HG03066 (cell line): ENCODE data around the gene SLC6A13.
"Not testable (repeated sequence)": the region's sequence is repeated elsewhere in the genome, so short reads cannot be mapped to it uniquely, and the experiment has no call there.

Experiments used
- ATAC-seq: cut with Tn5 transposase; IDR thresholded peaks from one replicate; pipeline ENCODE4 v1.9.1; 2021; ENCODE audit warnings: low read depth; ENCODE audit not compliant: unreplicated experiment

SLC6A13 gene

DNA sequence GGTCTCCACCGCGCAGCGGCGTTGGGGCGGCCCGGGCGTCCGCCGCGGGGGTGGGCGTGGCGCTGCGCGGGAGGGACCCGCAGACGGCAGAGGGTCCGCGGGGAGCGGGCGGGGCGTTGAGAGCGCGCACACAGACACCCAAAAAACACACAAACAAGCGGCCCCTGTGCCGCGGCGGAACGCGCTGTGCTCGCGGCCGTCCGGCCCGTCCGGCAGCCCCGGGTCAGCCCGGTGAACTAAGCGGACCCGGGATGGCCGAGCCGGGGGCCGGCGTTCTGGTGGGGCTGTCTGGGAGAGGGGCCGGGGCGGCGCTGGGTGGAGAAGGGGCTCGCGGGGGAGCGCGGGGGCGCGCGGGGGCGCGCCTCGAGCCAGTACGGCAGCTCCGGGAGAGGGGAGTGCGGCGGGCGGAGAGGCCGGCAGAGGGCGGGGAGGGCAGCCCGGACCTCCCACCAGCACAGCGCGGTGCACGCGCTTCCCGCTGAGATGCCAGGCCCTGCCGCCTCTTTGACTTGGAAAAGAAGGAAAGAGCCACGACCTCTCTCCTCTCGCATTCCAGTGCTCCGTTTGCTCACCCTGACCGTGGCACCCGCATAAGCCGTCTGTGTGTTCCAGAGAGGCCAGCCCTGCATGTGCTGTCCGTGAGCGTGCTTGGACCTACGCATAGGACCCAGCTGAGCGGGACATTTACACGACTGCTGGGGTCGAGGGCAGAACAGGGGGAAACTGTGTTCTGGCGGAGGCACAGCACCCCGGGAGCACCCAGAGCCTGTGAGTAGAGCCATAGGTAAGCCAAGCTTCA lies 59.0 kb downstream of the SLC6A13 start:
- no peak for ATAC-seq

DNA sequence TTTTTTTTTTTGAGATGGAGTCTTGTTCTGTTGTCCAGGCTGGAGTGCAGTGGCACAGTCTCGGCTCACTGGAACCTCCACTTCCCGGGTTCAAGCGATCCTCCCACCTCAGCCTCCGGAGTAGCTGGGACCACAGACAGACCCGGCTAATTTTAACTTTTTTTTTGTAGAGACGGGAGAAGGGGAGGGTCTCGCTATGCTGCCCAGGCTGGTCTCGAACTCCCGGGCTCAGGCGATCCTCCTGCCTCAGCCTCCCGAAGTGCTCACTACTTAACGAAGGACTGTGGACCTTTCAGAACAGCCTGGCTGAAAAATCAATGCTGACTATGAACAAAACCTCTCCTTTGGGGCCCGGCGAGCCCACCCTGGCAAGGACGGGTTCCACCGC lies 59.6 kb downstream of the SLC6A13 start:
- ATAC-seq: no peak

DNA sequence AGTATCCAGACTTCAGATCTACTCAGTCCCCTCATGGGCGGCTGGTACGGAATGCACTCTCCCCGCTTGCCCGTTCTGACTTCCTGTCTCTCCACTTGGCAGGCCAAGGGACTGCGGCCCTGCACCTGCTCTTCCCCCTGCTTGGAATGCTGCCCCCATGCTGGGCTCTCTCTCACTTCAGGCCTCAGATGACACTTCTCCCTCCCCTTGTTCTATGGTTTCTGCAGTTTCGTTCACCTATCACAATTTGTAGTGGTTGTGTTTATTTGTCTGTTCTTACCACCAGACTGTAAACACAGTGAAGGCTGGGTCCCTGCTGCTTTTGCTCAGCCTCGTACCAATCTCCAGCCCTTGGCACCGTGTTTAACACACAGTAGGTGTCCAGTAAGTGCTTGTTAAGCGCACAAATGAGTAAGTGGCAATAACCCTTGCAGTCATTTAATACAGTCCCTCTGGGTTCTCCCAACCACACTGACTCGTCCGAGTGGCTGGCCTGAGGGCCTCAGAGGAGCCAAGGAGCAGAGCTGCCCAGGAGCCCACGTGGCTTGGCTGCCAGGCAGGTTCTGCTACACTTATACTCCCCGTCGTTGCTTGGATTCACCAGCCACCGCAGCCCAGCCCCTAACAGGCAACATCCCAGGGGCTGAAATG lies 60.4 kb downstream of the SLC6A13 start:
- no peak for ATAC-seq

DNA sequence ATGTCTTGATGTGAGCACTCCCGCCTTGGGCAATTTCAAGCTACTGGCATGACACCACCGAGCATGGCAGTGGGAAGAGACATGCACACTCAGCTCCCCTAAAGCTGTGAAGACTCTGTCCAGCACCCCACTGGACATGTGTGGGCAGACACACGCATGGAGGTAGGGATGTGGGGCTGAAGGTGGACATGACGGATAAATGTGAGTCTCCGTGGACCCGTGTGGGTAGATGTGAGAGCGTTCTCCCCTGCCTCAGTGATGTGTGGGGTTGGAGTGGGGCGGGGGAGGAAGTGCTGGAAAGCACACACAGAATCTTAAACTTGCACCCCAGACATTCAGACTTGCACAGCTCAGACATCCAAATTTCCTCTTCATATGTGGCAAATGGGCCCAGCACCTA lies 61.3 kb downstream of the SLC6A13 start:
- ATAC-seq: no peak

DNA sequence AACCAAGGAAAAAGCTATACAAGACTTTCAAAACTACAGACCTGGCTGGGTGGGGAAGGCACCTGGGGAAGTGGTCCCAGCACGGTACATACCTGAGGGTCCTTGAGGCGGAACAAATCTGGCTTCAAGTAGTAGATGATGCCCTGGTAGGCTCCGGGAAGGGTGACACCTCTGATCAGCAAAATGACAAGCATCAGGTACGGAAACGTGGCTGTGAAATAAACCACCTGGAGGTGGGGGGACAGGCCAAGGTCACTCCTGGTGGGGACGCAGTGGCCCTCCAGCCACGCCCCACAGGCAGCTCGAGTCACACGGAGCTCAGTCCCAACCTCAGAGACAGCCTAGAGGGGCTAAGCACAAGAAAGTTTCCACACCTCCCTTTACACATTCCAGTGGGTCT lies 63.9 kb downstream of the SLC6A13 start:
- ATAC-seq: no peak

DNA sequence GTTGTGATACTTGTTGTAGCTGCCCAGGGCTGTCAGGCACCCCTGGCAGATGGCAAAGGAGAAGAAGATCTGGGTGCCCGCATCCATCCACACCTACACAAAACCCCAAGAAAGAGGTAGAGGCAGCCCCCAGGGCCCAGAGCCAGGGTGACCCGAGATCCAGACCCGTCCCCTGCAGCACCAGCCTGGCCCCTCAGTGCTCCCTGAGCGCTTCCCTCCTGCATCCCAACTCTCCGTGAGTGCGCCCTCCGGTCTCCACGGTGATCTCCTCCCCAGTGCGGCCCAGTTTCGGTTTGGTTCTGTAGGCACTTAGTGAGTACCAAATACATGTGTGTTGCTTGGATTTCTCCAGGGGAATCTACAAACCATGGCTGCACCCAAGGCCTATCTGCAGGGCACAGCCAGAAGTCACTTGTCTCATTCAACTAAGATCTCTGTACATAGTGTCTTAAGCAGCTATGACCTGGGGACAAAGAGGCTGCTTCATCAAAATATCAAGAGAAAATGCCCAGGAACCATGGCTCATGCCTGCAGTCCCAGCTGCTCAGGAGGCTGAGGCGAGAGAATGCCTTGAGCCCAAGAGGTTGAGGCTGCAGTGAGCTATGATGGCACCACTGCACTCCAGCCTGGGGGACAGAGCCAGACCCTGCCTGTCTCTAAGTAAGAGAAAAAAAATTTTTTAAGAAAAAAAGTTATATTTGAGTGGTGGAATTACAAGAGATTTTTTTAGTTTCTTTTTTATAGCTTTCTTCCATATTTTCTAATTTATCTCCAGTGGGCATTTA lies 64.5 kb downstream of the SLC6A13 start:
- ATAC-seq: no peak

DNA sequence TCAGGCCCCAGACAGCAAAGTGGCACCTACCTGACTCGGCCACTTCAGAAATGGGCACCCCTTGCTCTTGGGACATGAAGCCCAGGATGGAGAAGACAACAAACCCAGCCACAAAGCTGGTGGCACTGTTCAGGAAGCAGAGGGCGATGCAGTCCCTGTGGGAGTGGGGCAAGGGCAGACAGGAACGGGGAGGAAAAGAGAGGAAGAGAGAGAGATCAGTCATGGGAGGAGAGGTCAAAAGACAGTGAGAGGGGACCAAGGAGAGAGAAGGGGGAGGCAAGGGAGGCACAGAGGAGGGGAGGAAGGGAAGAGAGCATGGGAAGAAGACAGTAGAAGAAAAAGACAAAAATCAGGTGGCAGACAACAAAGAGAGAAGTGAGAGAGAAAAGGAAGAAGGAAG lies 65.3 kb downstream of the SLC6A13 start:
- ATAC-seq: no peak

DNA sequence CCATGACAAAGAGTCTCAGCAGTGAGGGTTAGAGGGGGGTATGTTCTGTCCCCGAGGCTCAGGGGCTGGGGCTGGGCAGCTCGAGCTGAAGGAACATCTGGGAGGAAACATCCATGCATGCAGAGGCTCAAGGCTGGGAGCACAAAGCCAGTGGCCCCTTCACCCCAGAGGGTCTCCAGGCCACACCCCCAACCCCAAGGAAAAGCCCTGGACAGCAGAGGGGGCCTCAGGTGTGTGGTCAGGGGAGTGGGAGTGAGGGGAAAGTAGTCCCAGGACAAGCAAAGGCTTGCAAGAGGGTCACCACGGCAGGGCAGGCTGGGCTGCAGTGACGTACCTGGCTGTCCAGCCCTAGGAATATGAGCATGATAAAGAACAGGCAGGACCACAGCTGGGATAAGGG lies 66.2 kb downstream of the SLC6A13 start:
- no peak for ATAC-seq

DNA sequence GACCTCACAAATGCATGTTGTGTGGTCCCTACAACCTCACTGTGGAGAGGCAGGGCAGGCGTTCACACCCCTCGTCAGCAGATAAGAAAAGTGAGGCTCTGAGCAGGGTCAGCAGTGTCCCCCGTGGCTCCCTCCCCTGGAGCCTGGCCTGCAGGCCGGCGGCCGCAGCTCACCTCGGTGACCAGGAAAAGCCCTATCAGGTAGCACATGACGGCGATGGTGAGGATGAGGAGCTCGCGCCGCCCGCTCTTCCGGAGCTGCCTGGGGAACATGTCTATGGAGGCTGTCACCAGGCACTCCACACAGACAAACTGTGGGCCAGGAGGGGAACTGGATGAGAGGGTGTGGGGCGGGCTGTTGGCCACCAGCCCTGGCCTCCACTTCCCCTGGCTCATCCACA lies 66.7 kb downstream of the SLC6A13 start:
- no peak for ATAC-seq

DNA sequence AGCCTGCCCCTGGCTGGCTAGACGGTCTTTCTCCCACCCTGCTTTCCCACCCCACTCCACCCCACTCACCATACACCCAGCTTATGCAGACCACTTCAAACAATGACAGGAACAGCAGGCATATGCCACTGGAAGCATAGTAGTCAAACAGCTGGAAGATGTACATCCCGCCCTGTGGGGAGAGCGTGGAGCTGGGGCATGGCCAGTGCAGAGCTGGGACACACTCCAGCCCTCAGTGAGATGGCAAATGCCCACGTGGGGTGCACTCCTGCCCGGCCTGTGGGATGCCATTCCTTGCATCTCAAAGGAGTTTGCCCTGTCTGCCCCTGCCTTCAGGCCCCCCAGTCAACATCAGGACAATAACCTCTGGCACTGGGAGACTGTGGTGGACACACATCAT lies 67.5 kb downstream of the SLC6A13 start:
- ATAC-seq: no peak

DNA sequence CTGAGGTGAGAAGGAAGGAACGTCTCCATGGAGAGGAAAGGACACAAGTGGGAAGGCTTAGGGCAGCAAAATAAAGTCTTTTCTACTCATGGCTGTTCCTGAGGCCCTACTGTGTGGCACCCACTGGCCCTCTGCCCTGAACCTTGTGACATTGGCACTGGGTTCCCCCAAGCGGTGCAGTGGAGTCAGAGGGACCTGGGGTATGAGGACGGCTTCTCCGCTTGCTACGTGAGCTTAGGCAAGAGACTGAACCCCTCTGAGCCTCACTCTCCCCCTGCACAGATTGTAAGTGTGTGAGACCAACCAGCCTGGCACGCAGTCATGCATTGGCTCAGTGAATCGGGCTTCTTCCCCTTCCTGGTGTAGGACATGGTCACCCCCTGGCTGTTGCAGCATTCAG lies 68.4 kb downstream of the SLC6A13 start:
- ATAC-seq: no peak

DNA sequence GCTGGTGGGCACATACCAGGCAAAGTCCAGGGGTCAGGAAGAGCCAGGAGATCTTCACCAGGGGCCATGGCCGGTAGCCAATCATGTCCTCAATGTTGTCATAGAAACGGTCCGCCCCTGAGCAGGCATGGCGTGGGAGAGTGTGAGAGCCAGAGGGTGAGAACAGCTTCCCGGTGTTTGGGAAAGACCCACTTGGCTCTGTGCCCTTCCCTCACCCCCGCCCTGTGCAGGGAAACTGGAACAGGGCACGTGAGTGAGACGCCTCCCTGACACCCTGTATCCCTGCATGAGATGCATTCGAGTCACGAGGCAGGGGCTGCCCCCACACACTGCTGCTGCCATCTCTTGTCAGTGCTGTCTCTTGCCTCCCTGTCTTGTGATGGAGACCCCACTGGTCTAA lies 69.4 kb downstream of the SLC6A13 start:
- no peak for ATAC-seq

DNA sequence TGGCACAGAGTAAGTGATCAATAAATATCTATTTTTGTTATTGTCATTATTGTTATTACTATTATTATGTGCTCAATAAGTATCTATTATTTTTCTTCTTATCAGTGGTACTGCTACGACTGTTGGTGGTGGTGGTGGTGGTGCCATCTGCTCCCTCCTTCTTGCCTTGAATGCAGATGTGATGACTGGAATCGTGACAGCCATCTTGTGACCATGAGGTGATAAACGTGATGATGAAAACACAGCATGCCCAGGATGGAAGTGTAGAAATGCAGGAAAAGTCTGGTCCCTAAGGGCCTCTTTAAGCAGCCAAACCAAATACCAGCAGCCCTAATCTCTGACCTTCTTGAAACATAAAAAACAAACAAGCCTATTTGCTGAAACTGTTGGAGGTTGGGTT lies 71.1 kb downstream of the SLC6A13 start:
- ATAC-seq: no peak

DNA sequence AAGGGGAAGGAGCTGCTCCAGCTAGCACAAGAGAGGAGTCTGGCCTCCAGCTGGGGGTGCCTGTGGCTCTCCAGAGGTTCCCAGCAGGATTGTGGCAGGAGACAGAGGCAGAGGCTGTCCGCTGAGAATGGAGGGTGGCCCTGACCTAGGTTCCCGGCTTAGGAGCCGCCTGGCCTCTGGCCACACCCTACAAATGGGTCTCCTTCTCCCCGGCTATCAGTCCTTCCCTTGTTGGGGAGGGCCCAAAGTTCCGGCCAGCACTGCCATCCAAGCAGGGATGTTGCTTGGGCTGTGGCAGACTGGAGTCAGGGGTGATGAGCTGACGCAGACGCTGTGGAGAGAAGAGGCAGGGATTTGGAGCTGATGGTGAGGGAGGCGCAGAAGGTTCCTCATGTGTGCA lies 71.8 kb downstream of the SLC6A13 start:
- no peak for ATAC-seq

DNA sequence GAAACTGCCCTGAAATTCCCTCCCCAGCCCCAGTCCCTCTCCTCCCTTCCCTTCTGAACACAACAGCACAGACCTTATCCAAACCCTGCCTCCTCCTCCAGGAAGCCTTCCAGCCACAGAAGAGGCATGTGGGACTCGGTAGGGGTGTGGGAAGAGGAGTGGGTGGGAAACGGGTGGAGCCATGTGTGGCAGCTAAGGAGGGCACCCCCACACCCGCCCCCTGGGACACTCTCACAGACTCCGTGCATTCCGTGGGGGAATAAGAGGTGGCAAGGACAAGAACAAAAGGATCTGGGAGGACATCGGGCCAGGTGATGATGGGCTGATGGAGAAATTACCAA lies 73.0 kb downstream of the SLC6A13 start:
- ATAC-seq: no peak

DNA sequence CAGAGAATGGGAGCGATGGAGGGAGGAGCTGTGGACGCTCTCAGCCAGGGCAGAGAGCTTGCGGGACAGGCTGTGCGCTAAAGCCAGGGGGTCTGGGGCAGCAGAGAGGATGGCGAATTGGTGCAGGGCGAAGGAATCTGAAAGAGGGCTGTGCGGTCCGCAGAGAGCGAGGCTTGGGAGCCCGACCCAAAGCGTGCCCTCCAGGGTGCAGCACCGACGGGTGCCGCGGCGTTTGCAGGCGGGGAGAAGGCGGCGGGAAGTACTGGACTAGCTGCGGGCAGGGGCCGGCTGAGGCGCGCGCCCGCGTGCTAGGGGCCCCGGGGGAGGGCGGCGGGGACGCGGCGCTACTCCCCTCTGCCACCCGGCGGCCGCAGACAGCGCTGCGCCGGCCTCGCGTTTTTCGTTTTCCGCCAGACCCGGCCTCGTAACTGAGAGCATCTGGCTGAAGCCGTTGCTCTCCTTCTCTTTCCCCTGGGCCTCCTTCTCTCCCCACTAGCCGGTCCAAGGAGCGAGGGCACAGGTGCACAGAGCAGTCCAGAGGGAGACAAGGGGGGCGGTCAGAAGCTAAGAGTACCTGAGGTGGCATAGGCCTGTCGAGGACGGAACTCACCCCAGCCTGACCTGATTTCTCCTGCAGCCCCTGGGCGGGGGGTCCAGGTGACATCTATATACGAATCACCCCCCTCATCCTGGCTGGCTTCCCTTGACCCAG lies 73.6 kb downstream of the SLC6A13 start:
- no peak for ATAC-seq

DNA sequence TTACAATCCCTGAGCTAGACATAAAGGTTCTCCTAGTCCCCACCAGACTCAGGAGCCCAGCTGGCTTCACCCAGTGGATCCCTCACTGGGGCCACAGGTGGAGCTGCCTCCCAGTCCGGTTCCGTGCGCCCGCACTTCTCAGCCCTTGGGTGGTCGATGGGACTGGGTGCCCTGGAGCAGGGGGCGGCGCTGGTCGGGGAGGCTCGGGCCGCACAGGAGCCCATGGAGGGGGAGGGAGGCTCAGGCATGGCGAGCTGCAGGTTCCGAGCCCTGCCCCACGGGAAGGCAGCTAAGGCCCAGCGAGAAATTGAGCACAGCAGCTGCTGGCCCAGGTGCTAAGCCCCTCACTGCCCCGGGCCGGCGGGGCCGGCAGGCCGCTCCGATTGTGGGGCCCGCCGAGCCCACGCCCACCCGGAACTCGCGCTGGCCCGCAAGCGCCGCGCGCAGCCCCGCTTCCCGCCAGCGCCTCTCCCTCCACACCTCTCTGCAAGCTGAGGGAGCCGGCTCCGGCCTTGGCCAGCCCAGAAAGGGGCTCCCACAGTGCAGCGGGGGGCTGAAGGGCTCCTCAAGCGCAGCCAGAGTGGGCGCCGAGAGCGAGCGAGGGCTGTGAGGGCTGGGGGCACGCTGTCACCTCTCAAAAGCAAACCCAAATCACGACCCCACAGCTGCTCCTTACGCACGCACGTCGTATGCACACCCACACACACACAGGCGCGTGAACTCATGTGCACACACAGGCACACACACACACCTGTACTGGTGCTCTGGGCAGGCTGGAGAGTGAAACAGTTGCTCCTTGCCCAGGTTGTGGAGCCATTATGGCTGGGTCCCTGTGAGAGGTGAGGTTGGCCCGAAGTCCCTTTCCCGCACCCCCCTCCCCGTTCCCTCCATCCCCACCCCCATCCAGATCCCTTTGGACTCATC lies 74.4 kb downstream of the SLC6A13 start:
- ATAC-seq: not testable (repeated sequence)

DNA sequence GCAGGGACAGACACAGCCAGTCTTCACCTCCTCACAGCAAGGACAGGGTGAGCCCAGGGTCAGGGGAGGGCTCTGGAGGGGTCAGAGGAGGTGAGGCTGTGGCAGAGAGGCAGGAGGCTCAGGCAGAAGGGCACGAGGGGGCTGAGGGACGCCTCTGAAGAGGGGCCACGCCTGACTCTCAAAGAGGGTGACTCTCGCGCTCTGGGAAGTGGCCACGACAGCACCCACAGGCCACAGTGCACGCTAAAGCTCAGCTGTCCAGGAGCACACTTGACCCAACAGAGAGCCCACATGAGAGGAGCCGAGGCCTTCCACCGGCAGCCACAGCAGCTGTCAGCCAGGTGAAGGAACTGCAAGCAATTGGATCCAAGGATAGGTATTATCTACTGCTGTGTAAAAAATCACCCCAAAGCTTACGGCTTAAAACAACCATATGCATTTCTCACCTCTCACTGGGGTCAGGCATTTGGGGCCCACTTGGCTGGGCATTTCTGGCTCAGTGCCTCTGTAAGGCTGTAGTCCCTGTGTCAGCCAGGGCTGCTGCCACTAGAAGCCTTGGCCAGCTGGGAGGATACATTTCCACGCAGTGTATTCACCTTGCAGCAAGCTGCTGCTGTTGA lies 76.5 kb downstream of the SLC6A13 start:
- no peak for ATAC-seq

DNA sequence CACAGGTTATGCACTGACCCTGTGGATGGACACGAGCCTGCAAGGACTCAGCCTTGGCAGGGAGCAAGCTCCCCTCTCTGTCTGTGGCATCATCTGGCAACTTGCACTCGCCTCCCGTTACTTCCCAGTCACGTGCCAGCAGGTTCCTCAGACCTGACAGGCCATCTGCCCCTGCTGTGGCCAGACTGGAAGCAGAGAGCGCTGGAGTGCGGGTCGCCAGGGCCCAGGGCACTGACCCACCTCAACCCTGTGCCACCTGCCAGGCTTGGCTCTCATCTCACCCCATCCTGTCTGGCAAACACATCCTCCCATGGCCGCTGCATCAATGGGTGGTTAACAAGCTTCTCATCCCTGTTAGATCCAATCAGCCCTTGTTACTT lies 77.1 kb downstream of the SLC6A13 start:
- ATAC-seq: no peak
